DOHH2 (cell line): ENCODE results near the gene MESD.
A peak's percentile ranks its signal among the peaks of the same experiment; 100 is the strongest.

ENCODE experiments used
- H3F3A ChIP-seq: fragments of 200-600 bp; sonication (generic), shearing (Covaris generic); 2 replicates; pipeline ENCODE4 v1.6.0; 2016; ENCODE audit warnings: antibody characterized with exemption, mild to moderate bottlenecking; ENCODE audit not compliant: control insufficient read depth, insufficient read depth
- H3K27ac ChIP-seq: fragments of 200-600 bp; sonication (generic); 2 replicates; pipeline ENCODE4 v1.5.1; 2014; ENCODE audit warnings: low read depth, mild to moderate bottlenecking, low read length, moderate library complexity
- H3K27me3 ChIP-seq: fragments of 200-600 bp; sonication (generic); 2 replicates; pipeline ENCODE4 v1.6.1; 2014; ENCODE audit warnings: mild to moderate bottlenecking, low read length, mixed read lengths; ENCODE audit not compliant: control insufficient read depth
- H3K36me3 ChIP-seq: fragments of 200-600 bp; sonication (generic); 2 replicates; pipeline ENCODE4 v1.6.1; 2014; ENCODE audit warnings: mild to moderate bottlenecking, low read length, moderate library complexity, mixed read lengths; ENCODE audit not compliant: control insufficient read depth
- H3K4me1 ChIP-seq: fragments of 200-600 bp; sonication (generic); 2 replicates; pipeline ENCODE4 v1.6.1; 2014; ENCODE audit warnings: mild to moderate bottlenecking, low read length, mixed read lengths; ENCODE audit not compliant: control insufficient read depth
- H3K4me2 ChIP-seq: fragments of 200-600 bp; sonication (generic); 2 replicates; pipeline ENCODE4 v1.6.0; 2014; ENCODE audit warnings: mild to moderate bottlenecking, low read length, moderate library complexity
- H3K4me3 ChIP-seq: fragments of 200-600 bp; sonication (generic); 2 replicates; pipeline ENCODE4 v1.5.1; 2014; ENCODE audit warnings: mild to moderate bottlenecking, low read length, mixed read lengths
- H3K79me2 ChIP-seq: fragments of 200-600 bp; sonication (generic); 2 replicates; pipeline ENCODE4 v1.6.1; 2014; ENCODE audit warnings: mild to moderate bottlenecking, low read length, mixed read lengths; ENCODE audit not compliant: control insufficient read depth
- H3K9me2 ChIP-seq: fragments of 200-600 bp; sonication (generic); replicated peaks from 2 replicates; pipeline ENCODE4 v1.6.1; 2014; ENCODE audit warnings: mild to moderate bottlenecking, low read length, mixed read lengths; ENCODE audit not compliant: control insufficient read depth
- H3K9me3 ChIP-seq: fragments of 200-600 bp; sonication (generic); 2 replicates; pipeline ENCODE4 v1.6.1; 2014; ENCODE audit warnings: antibody characterized with exemption, low read length, mixed read lengths; ENCODE audit not compliant: control insufficient read depth, insufficient read depth
- H4K20me1 ChIP-seq: fragments of 200-600 bp; sonication (generic); 2 replicates; pipeline ENCODE4 v1.6.0; 2014; ENCODE audit warnings: low read depth, mild to moderate bottlenecking, antibody characterized with exemption, low read length, moderate library complexity; ENCODE audit not compliant: control insufficient read depth, insufficient read depth
- EZH2phosphoT487 ChIP-seq: fragments of 200-600 bp; sonication (generic); IDR thresholded peaks from 2 replicates; pipeline ENCODE4 v1.6.1; 2017; ENCODE audit warnings: borderline replicate concordance, mild to moderate bottlenecking, antibody characterized with exemption, low read length, moderate library complexity, mixed read lengths
- TF ChIP-seq, protein P1 (sequence below): fragments of 200-600 bp; sonication (generic); IDR thresholded peaks from one replicate; pipeline ENCODE4 v1.5.1; 2014; ENCODE audit warnings: antibody characterized with exemption, mild to moderate bottlenecking, low read depth, low read length; ENCODE audit not compliant: poor library complexity, severe bottlenecking

The MESD gene

GRCh38 chr15:81000624-81001151 lies 11.1 kb upstream of the MESD start, which contains the start of gene TLNRD1:
TSS of gene TLNRD1 (plus strand) at chr15:81000923. CDS start at chr15:81002272, 1,349 bp downstream.
- H3K4me1 ChIP-seq: peaks cover 34% of the 10 kb centered on the region
- H3K4me3 ChIP-seq: peak within 1 kb of the TSS; percentile 81
- TF ChIP-seq, protein P1, sequence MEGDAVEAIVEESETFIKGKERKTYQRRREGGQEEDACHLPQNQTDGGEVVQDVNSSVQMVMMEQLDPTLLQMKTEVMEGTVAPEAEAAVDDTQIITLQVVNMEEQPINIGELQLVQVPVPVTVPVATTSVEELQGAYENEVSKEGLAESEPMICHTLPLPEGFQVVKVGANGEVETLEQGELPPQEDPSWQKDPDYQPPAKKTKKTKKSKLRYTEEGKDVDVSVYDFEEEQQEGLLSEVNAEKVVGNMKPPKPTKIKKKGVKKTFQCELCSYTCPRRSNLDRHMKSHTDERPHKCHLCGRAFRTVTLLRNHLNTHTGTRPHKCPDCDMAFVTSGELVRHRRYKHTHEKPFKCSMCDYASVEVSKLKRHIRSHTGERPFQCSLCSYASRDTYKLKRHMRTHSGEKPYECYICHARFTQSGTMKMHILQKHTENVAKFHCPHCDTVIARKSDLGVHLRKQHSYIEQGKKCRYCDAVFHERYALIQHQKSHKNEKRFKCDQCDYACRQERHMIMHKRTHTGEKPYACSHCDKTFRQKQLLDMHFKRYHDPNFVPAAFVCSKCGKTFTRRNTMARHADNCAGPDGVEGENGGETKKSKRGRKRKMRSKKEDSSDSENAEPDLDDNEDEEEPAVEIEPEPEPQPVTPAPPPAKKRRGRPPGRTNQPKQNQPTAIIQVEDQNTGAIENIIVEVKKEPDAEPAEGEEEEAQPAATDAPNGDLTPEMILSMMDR: no peak
- TF ChIP-seq EZH2phosphoT487: no peak
- H3F3A ChIP-seq: peaks cover 13% of the 10 kb centered on the region; the same call in 1 of the 2 replicates
- peaks cover 19% of the 10 kb centered on the region; the same call in 1 of the 2 replicates for H4K20me1 ChIP-seq
- H3K4me2 ChIP-seq: peak within 1 kb of the TSS; percentile 85
- peaks cover 3% of the 10 kb centered on the region; the same call in 1 of the 2 replicates for H3K9me3 ChIP-seq
- no peaks in the 10 kb centered on the region for H3K9me2 ChIP-seq
- H3K27ac ChIP-seq: peak within 1 kb of the TSS; percentile 79
- peaks cover 60% of the 10 kb centered on the region for H3K79me2 ChIP-seq
- H3K36me3 ChIP-seq: peaks cover 31% of the 10 kb centered on the region
- H3K27me3 ChIP-seq: no peaks in the 10 kb centered on the region

- H3K27me3 ChIP-seq: no peaks in the 10 kb centered on the region
- H3K36me3 ChIP-seq: peaks cover 28% of the 10 kb centered on the region
- peaks cover 55% of the 10 kb centered on the region for H3K79me2 ChIP-seq
- H3K9me3 ChIP-seq: peaks cover 3% of the 10 kb centered on the region; the same call in 1 of the 2 replicates
- H3F3A ChIP-seq: peaks cover 13% of the 10 kb centered on the region; the same call in 1 of the 2 replicates
- peaks cover 34% of the 10 kb centered on the region for H3K4me1 ChIP-seq
- peak overlapping the region; percentile 81 for H3K4me3 ChIP-seq
- H3K9me2 ChIP-seq: no peaks in the 10 kb centered on the region
- H3K4me2 ChIP-seq: peak overlapping the region; percentile 85
- TF ChIP-seq, protein P1: no peak
- no peak for TF ChIP-seq EZH2phosphoT487
- peaks cover 15% of the 10 kb centered on the region; the same call in 1 of the 2 replicates for H4K20me1 ChIP-seq
- peak overlapping the region; percentile 79 for H3K27ac ChIP-seq
Observed at GRCh38 chr15:81000144-81000623, 10.6 kb upstream of the MESD start.

- Histone ChIP-seq H3K27ac (peak overlapping the region; percentile 79; the same call in 1 of the 2 replicates), H3K4me2 (peak overlapping the region; percentile 85)
- no peak for TF ChIP-seq EZH2phosphoT487
- TF ChIP-seq, protein P1: no peak
Observed at GRCh38 chr15:80999623-81000036, 10.0 kb upstream of the MESD start.

More at GRCh38 chr15:80999623-81000036, 10.0 kb upstream of the MESD start:
- Histone ChIP-seq H3F3A (peaks cover 9% of the 10 kb centered on the region; the same call in 1 of the 2 replicates), H3K79me2 (peaks cover 49% of the 10 kb centered on the region), H3K36me3 (peaks cover 24% of the 10 kb centered on the region), H3K9me3 (peaks cover 3% of the 10 kb centered on the region; the same call in 1 of the 2 replicates), H3K4me1 (peaks cover 32% of the 10 kb centered on the region), H3K4me3 (peak overlapping the region; percentile 81), H4K20me1 (peaks cover 15% of the 10 kb centered on the region; the same call in 1 of the 2 replicates), H3K27me3 (no peaks in the 10 kb centered on the region), H3K9me2 (no peaks in the 10 kb centered on the region)
